Stimulated activated CD4-positive, alpha-beta T cell treated with anti-CD3 and anti-CD28 coated beads, Interleukin-4, amount 100 ng/mL, for 4 hours (primary cell): ENCODE data around the gene NUDT4B.
"Not testable (repeated sequence)": the region's sequence is repeated elsewhere in the genome, so short reads cannot be mapped to it uniquely, and the experiment has no call there.

Experiments used
- DNase-seq, 2 experiments: peaks; one replicate each; pipeline ENCODE4 v3.0.0-alpha.2; 2020

Gene NUDT4B

GRCh38 chr1:148748563-148749334 is at the start of gene NUDT4B:
Gene NUDT4B, plus strand, starts transcription at chr1:148748774. Its CDS starts 179 bp downstream, at chr1:148748953.
- DNase-seq = not testable (repeated sequence)

GRCh38 chr1:148699357-148699756 is 49.2 kb upstream of the NUDT4B start:
- DNase-seq = not testable (repeated sequence)

GRCh38 chr1:148702242-148702641 is 46.3 kb upstream of the NUDT4B start:
- DNase-seq = not testable (repeated sequence)

GRCh38 chr1:148703973-148704591 is 44.5 kb upstream of the NUDT4B start:
- not testable (repeated sequence) for DNase-seq

GRCh38 chr1:148705316-148705948 is 43.1 kb upstream of the NUDT4B start:
- not testable (repeated sequence) for DNase-seq

- not testable (repeated sequence) for DNase-seq
Measured at GRCh38 chr1:148708779-148709333, 39.7 kb upstream of the NUDT4B start.

- not testable (repeated sequence) for DNase-seq
Measured at GRCh38 chr1:148710772-148711523, 37.6 kb upstream of the NUDT4B start.

GRCh38 chr1:148712353-148712752 is 36.2 kb upstream of the NUDT4B start:
- DNase-seq = not testable (repeated sequence)

- not testable (repeated sequence) for DNase-seq
Measured at GRCh38 chr1:148715518-148715917, 33.1 kb upstream of the NUDT4B start.

- not testable (repeated sequence) for DNase-seq
Measured at GRCh38 chr1:148716966-148717520, 31.5 kb upstream of the NUDT4B start.

- not testable (repeated sequence) for DNase-seq
Measured at GRCh38 chr1:148720918-148721317, 27.7 kb upstream of the NUDT4B start.

- not testable (repeated sequence) for DNase-seq
Measured at GRCh38 chr1:148722758-148723157, 25.8 kb upstream of the NUDT4B start.

GRCh38 chr1:148723515-148723914 is 25.1 kb upstream of the NUDT4B start:
- DNase-seq = not testable (repeated sequence)

GRCh38 chr1:148724872-148725271 is 23.7 kb upstream of the NUDT4B start:
- not testable (repeated sequence) for DNase-seq

GRCh38 chr1:148727862-148728261 is 20.7 kb upstream of the NUDT4B start:
- DNase-seq = not testable (repeated sequence)

GRCh38 chr1:148729128-148729527 is 19.4 kb upstream of the NUDT4B start:
- not testable (repeated sequence) for DNase-seq

- DNase-seq = not testable (repeated sequence)
Measured at GRCh38 chr1:148729541-148729940, 19.0 kb upstream of the NUDT4B start.

- not testable (repeated sequence) for DNase-seq
Measured at GRCh38 chr1:148732277-148732676, 16.3 kb upstream of the NUDT4B start.

GRCh38 chr1:148733585-148734310 is 14.8 kb upstream of the NUDT4B start:
- DNase-seq = not testable (repeated sequence)

GRCh38 chr1:148734311-148734662 is 14.3 kb upstream of the NUDT4B start:
- not testable (repeated sequence) for DNase-seq

- not testable (repeated sequence) for DNase-seq
Measured at GRCh38 chr1:148735538-148735937, 13.0 kb upstream of the NUDT4B start.
